ENCODE results near the gene S100A9.
"Not testable (repeated sequence)": the region's sequence is repeated elsewhere in the genome, so short reads cannot be mapped to it uniquely, and the experiment has no call there.

Gene S100A9

GRCh38 chr1:153404086-153404635 lies 46.5 kb downstream of the S100A9 start (continued):
- TF ChIP-seq, protein P1, sequence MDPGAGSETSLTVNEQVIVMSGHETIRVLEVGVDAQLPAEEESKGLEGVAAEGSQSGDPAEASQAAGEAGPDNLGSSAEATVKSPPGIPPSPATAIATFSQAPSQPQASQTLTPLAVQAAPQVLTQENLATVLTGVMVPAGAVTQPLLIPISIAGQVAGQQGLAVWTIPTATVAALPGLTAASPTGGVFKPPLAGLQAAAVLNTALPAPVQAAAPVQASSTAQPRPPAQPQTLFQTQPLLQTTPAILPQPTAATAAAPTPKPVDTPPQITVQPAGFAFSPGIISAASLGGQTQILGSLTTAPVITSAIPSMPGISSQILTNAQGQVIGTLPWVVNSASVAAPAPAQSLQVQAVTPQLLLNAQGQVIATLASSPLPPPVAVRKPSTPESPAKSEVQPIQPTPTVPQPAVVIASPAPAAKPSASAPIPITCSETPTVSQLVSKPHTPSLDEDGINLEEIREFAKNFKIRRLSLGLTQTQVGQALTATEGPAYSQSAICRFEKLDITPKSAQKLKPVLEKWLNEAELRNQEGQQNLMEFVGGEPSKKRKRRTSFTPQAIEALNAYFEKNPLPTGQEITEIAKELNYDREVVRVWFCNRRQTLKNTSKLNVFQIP (CRISPR knock-in tag; IDR thresholded peaks at IDR 0.05; ENCODE audit: borderline replicate concordance, low read depth): no peak

DNA sequence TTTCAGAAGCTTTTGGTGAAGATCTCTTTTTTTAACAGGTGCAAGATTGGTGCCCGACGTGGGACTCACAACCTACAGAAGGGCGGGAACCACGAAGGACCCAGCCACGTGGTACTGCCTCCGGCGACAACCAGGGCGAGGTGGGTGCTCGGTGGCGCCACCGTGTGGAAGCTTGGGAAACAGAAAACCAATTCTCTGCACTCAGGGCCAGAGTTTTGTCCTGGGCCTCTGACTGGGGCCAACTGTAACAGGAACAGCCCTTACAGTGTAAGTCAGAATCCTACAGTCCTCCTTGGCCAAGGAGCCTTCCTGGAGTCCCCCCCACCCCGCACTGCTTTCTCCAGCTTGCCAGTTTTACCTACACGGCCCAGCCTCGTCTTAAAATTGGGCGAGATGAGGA lies 47.1 kb downstream of the S100A9 start:
- no peak for TF ChIP-seq CREB5 (CRISPR knock-in tag; IDR thresholded peaks at IDR 0.05; ENCODE audit: low read depth)
- TF ChIP-seq, protein P1 (CRISPR knock-in tag; IDR thresholded peaks at IDR 0.05; ENCODE audit: borderline replicate concordance, low read depth): no peak
- TF ChIP-seq ZFP3 (CRISPR knock-in tag; IDR thresholded peaks at IDR 0.05): no peak
- TF ChIP-seq ZC3H10 (CRISPR knock-in tag; IDR thresholded peaks at IDR 0.05): no peak
- no peak for TF ChIP-seq ESRRG (CRISPR knock-in tag; IDR thresholded peaks at IDR 0.05)
- no peak for TF ChIP-seq ARNTL (CRISPR knock-in tag; IDR thresholded peaks at IDR 0.05; ENCODE audit: borderline replicate concordance, low read depth)
- TF ChIP-seq ZNF565 (CRISPR knock-in tag; conservative IDR thresholded peaks at IDR 0.05; ENCODE audit: low read depth): no peak
- no peak for TF ChIP-seq BACH2 (CRISPR knock-in tag; IDR thresholded peaks at IDR 0.05; ENCODE audit: borderline replicate concordance)
- no peak for TF ChIP-seq OSR1 (CRISPR knock-in tag; IDR thresholded peaks at IDR 0.05)
- TF ChIP-seq SNAI2 (CRISPR knock-in tag; IDR thresholded peaks at IDR 0.05): no peak
- TF ChIP-seq, protein P2, sequence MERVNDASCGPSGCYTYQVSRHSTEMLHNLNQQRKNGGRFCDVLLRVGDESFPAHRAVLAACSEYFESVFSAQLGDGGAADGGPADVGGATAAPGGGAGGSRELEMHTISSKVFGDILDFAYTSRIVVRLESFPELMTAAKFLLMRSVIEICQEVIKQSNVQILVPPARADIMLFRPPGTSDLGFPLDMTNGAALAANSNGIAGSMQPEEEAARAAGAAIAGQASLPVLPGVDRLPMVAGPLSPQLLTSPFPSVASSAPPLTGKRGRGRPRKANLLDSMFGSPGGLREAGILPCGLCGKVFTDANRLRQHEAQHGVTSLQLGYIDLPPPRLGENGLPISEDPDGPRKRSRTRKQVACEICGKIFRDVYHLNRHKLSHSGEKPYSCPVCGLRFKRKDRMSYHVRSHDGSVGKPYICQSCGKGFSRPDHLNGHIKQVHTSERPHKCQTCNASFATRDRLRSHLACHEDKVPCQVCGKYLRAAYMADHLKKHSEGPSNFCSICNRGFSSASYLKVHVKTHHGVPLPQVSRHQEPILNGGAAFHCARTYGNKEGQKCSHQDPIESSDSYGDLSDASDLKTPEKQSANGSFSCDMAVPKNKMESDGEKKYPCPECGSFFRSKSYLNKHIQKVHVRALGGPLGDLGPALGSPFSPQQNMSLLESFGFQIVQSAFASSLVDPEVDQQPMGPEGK (CRISPR knock-in tag; IDR thresholded peaks at IDR 0.05; ENCODE audit: borderline replicate concordance): no peak
- TF ChIP-seq ISL1 (CRISPR knock-in tag; IDR thresholded peaks at IDR 0.05): no peak
- TF ChIP-seq TOX (CRISPR knock-in tag; IDR thresholded peaks at IDR 0.05; ENCODE audit: borderline replicate concordance): no peak
- no peak for TF ChIP-seq ZFP30 (CRISPR knock-in tag; IDR thresholded peaks at IDR 0.05)
- peak; percentile 79 for ATAC-seq

GRCh38 chr1:153405825-153406599 lies 48.4 kb downstream of the S100A9 start:
- ATAC-seq: not testable (repeated sequence)

DNA sequence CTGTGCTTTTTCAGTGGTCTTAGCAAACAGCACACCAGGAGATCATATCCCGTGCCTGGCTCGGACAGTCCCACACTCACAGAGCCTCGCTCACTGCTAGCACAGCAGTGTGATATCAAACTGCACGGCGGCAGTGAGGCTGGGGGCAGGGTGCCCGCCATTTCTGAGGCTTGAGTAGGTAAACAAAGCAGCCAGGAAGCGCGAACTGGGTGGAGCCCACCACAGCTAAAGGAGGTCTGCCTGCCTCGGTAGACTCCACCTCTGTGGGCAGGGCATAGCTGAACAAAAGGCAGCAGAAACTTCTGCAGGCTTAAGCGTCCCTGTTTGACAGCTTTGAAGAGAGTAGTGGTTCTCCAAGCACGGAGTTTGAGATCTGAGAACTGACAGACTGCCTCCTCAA lies 49.6 kb downstream of the S100A9 start:
- ATAC-seq: not testable (repeated sequence)

Measured in SK-N-SH treated with all-trans-retinoic acid at 6 μM for 48 hours (cell line).